Ascending aorta (tissue), 2 donors: Measurements from ENCODE around the gene CABLES1. TPM values are rescaled to one million over a fixed set of nuclear protein-coding genes. Genes with fewer than 3 reads are reported as not detected.

ENCODE experiments used
- DNase-seq, 2 donors: peaks; one replicate each; pipeline ENCODE4 v3.0.0-alpha.2; 2019; ENCODE audit warnings: low spot score in 2 of 2
- H3K27ac ChIP-seq, 2 donors: fragments of 200-600 bp; sonication (generic); one replicate each; pipeline ENCODE4 v1.5.1; 2016 to 2017; ENCODE audit warnings: mild to moderate bottlenecking in 1 of 2
- H3K27me3 ChIP-seq: fragments of 200-600 bp; sonication (generic); one replicate; pipeline ENCODE4 v1.5.1; 2017
- H3K36me3 ChIP-seq, 2 donors: fragments of 200-600 bp; sonication (generic); one replicate each; pipeline ENCODE4 v1.5.1; 2016
- H3K4me1 ChIP-seq, 2 donors: fragments of 200-600 bp; sonication (generic); one replicate each; pipeline ENCODE4 v1.5.1; 2016 to 2017; ENCODE audit warnings: mild to moderate bottlenecking in 1 of 2
- H3K4me3 ChIP-seq, 2 donors: fragments of 200-600 bp; sonication (generic); one replicate each; pipeline ENCODE4 v1.5.1; 2016 to 2017; ENCODE audit warnings: mild to moderate bottlenecking in 1 of 2
- H3K9me3 ChIP-seq, 2 donors: fragments of 200-600 bp; sonication (generic); one replicate each; pipeline ENCODE4 v1.5.1; 2016
- CTCF ChIP-seq, 3 experiments: fragments of 200-600 bp in 2 of 3; fragments of 450-650 bp in 1 of 3; sonication (generic) in 2 of 3; IDR thresholded peaks; one replicate each; pipeline ENCODE4 v1.5.1; 2016 to 2019; ENCODE audit warnings: antibody characterized with exemption in 3 of 3, mild to moderate bottlenecking in 1 of 3, moderate library complexity in 1 of 3
- intact Hi-C: fragments of 100-400 bp; cut with DNase I; formaldehyde crosslinking; loops from one replicate; pipeline ENCODE4 v1.15.1; 2023
- total RNA-seq: library from RNA; depleted of rRNA; stranded (reverse); fragments of >200 nt; gene quantifications from one replicate; pipeline ENCODE4 v1.1.0, GENCODE V29; 2016

CABLES1 gene
- total RNA-seq, 1 donor from 2014 or later, result 5.4 TPM

GRCh38 chr18:23277399-23277798 is 142.1 kb downstream of the CABLES1 start:
- Histone ChIP-seq H3K4me3 (no peak overlapping the region), H3K9me3 (no peaks in the 10 kb centered on the region), H3K36me3 (no peaks in the 10 kb centered on the region), H3K27ac (no peak overlapping the region), H3K4me1 (peaks cover 9 to 21% of the 10 kb centered on the region in 2 donors), H3K27me3 (no peaks in the 10 kb centered on the region)
- DNase-seq, result no peak
- no peak for TF ChIP-seq CTCF (IDR thresholded peaks at IDR 0.05)
- intact Hi-C loops, result loop anchor here (5.0 kb wide), 1 partner anchor 80 kb away; no protein-coding TSS in a partner anchor

GRCh38 chr18:23279931-23280330 is 144.6 kb downstream of the CABLES1 start:
- no peak overlapping the region for H3K4me3 ChIP-seq
- no peaks in the 10 kb centered on the region for H3K9me3 ChIP-seq
- intact Hi-C loops, result loop anchor here (5.0 kb wide), 1 partner anchor 77 kb away; no protein-coding TSS in a partner anchor
- H3K4me1 ChIP-seq, result peaks cover 9 to 17% of the 10 kb centered on the region in 2 donors
- no peaks in the 10 kb centered on the region for H3K27me3 ChIP-seq
- no peak for DNase-seq
- no peak for TF ChIP-seq CTCF (IDR thresholded peaks at IDR 0.05)
- H3K27ac ChIP-seq, result no peak overlapping the region
- no peaks in the 10 kb centered on the region for H3K36me3 ChIP-seq

GRCh38 chr18:23280844-23281243 is 145.6 kb downstream of the CABLES1 start:
- Histone ChIP-seq H3K4me1 (peaks cover 5 to 9% of the 10 kb centered on the region in 2 donors), H3K9me3 (no peaks in the 10 kb centered on the region), H3K36me3 (no peaks in the 10 kb centered on the region), H3K4me3 (no peak overlapping the region), H3K27ac (no peak overlapping the region), H3K27me3 (no peaks in the 10 kb centered on the region)
- TF ChIP-seq CTCF (IDR thresholded peaks at IDR 0.05), result no peak
- intact Hi-C loops, result no loop called here
- peak in 1 of 2 donors; percentile 55 for DNase-seq

- Histone ChIP-seq H3K4me1 (peaks cover 0 to 1% of the 10 kb centered on the region in 2 donors), H3K27me3 (no peaks in the 10 kb centered on the region), H3K9me3 (no peaks in the 10 kb centered on the region), H3K27ac (peak overlapping the region; percentile 0 to 6), H3K4me3 (no peak overlapping the region), H3K36me3 (no peaks in the 10 kb centered on the region)
- TF ChIP-seq CTCF (IDR thresholded peaks at IDR 0.05), result no peak
- intact Hi-C loops, result no loop called here
- DNase-seq, result peak in 1 of 2 donors; percentile 46
Observed at GRCh38 chr18:23281626-23282436, 146.5 kb downstream of the CABLES1 start.

GRCh38 chr18:23282437-23282781 is 147.1 kb downstream of the CABLES1 start:
- Histone ChIP-seq H3K9me3 (no peaks in the 10 kb centered on the region), H3K27ac (peak overlapping the region; percentile 0 to 6), H3K4me3 (no peak overlapping the region), H3K4me1 (no peaks in the 10 kb centered on the region), H3K27me3 (no peaks in the 10 kb centered on the region), H3K36me3 (no peaks in the 10 kb centered on the region)
- intact Hi-C loops, result no loop called here
- DNase-seq, result no peak
- no peak for TF ChIP-seq CTCF (IDR thresholded peaks at IDR 0.05)
